Occipital lobe (tissue), 2 donors: ENCODE results near the gene SLC16A4. TPM values are rescaled to one million over a fixed set of nuclear protein-coding genes. Genes with fewer than 3 reads are reported as not detected.
A peak's percentile ranks its signal among the peaks of the same experiment; 100 is the strongest.

ENCODE experiments used
- DNase-seq: peaks from one replicate; lab custom pipeline; 2025; lab: John Stamatoyannopoulos, UW
- total RNA-seq: library from RNA; depleted of rRNA; stranded (reverse); fragments of >200 nt; gene quantifications from one replicate; pipeline ENCODE4 v1.2.3, GENCODE V29; 2014

Gene SLC16A4
- total RNA-seq, 1 donor from 2014 or later = 5.8 TPM

DNA sequence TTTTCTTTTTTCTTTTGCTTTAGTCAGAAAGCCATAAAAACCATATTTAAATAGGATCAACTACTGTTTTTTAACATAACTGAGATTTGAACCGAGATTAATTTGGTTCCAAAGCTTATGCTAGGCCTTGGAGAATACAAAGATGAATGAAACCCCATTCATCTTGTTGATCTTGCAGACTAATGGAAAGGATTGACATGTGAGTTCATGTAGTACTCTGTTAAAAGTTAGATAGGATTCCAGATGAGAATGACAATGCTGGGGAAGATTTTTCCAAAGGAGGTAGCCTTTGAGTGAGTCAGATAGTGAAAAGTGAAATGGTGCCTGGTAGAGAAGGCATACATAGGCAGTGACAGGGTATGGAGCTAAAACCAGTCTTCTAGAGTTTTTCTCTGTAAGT, 29.0 kb downstream of the SLC16A4 start:
- no peak for DNase-seq

DNA sequence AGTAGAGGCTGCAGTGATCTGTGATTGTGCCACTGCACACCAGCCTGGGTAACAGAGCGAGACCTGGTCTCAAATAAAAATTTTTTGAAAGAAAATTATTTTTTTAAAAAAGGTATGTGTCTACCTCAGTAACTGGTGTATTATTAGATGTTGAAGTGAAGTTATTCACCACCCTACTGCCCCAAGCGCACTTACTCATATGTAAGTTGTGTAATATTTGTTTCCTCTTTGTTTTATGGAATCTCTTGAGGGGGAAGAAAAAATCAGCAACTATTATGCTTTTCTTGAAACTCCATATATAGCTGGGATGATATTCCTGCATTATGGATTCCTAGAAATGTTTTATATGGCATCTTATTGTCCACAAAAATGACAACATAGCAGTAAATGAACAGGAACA, 30.4 kb downstream of the SLC16A4 start:
- DNase-seq = no peak

DNA sequence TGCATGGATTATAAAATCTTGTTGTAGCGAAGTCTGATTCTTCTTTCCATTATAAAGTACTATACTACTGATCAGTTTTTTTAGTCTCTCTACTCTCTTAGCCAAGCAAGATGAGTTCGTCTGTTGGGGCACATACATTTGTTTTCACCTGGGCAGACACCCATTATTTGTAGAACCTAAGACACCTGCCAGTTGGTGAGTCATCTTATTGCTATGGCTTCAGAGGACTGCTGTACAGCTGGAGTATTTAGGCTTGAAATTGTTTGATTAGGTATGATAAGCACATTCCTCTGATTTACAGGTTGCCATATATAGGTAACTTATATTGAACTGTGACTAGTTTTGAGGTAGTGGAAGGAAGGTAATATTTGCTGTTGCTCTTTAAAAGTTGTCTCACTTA, 34.4 kb downstream of the SLC16A4 start:
- no peak for DNase-seq

DNA sequence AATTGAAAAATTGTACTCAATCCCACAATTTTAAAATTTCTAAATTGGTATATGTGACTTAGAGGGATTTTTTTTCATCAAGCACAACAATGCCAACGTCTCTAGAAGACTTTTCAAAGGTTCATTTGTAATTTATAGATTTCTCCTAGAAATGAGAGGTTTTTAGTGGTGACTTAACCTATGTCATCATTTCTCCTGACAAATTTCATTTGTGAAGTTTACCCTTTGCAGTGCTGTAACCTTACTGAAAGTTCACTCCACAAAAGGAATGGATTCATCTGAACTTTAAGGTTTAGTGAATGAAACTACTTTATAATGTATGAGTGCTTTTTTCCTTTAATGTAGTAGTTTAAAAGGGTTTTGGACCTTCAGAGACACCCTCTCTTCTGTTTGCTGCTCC, 35.5 kb downstream of the SLC16A4 start:
- no peak for DNase-seq

DNA sequence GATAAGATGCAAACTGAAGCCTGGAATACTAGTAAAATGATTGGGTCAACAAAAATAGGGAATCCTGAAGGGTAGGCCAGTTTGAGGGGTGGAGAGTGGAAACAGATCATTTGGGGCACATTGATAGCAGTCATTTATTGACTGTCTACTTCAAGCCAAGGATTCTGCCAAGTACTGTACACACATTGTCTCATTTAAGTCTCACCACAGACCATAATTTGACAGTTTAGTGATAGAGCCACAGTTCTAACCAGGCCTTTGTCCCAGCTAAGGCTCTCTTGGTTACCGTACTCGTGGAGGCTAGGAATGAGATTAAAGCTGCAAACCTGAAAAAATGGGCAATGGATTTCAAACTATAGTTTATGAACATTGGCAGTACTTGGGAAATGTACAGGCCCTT, 40.5 kb downstream of the SLC16A4 start:
- no peak for DNase-seq

DNA sequence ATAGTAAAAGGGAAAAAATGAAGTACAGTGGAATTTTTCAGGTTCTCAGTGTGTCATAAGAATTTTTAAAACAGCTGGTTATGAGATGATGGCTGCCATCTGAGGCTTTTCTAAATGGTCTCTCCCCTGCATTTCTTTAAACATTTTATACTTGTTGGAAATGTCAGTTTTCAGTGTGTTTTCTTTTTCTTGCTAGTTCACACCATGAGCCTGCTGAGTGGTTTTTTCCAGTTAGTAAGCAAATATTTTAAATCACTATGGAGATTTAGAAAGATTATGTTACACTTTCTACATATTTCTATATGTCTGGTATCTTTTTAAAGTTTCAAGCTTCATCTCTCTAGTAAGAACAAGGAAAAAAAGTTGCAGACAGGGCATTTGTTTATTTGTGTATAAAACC, 42.1 kb downstream of the SLC16A4 start:
- DNase-seq = no peak

DNA sequence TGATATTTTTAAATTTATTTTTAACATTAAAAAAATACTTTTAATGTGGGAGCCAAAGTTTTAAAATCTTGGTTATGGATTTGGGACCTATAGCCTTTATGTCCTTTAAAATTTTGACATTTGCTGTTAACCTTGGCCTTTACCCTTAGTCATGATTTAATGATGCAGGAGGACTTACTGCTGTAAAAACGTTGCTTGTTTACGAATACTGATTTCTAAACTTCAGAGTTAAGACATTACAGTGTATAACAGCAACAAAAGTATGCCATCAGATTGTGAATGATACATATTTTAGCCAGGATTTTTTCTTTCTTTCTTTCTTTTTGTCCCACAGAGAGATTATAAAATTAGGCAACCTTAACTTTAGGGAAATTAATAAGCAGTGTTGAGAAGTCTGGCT, 42.8 kb downstream of the SLC16A4 start:
- DNase-seq = no peak

DNA sequence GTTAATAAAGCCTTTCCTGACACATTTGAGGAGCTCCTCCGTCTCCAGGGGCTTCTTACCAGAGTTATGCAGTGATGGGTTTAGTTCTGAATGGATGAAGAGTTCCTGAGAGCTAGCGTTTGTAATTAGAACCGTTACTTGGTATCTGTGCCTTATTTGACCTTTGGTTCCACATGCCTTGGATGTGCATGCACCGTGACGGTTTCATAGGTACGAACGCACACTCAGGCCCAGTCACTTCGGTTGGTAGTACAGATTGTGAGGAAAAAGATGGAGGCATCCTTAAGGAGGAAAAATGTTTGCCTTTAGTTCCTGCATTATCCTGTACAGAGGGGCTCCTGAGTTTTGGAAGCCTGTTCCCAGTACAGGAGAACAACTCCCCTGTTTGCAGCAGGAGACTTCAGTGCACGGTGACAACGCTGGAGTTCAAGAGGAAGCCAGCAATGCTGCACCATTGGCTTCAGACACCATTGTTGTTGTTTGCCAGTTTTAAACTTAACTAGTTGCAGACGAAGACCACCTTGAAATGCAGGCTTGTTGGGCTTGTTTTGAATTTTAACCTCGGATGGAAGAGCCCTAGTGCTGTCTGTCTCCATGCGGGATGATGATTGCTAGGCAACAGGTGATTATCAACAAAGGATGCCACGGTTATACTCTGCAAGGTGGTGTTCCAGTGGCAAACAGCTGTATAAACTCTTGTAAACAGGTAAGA, 43.5 kb downstream of the SLC16A4 start:
- DNase-seq = no peak

DNA sequence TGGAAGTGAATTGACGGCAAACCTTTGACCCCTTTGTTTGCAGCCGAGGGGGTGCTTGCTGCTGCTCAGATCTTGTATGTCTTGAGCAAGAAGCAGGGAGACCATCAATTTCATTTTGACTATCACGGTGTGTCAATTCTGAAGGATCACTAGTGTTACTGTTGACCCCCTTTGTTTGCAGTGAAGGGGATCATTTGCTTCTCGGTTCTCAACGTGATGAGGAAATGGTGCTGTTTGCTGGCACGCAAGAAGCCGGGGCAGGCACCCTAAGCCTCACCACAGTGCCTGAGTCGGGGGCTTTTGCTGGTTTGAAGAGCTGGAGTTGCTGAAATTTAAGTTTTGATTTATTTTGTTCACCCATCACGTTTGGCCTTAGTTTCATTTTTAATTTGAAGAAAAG, 44.1 kb downstream of the SLC16A4 start:
- DNase-seq = no peak

DNA sequence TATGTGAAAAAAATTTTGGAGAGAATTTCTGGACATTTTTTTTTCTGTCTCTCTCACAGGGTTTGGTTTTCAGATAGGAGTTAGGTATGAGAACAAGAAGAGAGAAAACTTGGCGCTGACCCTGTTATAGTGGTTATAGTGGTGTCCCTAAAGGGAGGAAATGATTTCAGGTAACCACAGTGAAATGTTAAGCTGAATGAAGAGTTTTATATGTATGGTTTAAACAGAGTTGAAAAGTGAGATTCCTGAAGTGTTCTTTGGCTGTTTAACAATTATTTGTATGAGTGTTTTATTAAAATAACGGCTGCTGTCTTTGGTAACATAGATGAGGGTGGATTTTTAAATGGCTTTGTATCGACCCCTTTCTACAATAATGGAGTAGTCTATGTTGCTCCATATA, 45.3 kb downstream of the SLC16A4 start:
- no peak for DNase-seq

DNA sequence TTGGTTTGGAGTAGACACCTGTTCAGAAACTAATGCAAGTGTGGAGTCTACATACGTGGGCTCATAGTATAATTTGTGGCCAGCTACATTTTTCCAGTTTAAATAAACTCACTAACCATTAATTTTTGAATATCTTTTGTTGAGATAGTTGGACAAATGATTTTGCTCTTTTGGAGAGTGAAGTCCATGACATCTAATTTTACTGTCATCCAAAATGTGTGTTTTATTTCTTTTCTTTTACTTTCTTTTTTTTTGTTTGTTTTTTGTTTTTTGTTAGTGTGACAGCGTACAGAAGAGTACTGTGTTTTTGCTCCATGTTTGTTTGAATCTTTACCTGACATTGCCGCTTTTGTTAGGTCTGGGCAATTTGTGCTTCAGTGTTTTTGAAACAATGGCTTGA, 46.7 kb downstream of the SLC16A4 start:
- DNase-seq = no peak

DNA sequence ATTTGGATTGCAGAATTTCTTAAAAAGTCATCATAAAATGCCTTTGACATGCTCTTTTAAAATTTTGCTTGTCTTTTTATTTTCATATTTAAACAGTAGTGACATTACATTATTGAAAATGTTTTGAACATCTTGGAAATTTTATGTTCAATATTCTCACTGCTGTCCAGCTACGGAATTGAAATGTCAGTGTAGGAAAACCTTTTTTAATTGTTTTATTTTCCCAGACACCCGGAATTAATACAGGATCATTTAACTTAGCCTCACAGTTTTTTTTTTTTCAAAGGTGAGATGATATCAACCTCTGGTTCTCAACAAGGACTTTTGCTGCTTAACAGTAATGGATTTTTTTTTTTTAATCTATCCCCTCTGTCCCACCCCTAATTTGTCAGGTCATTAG, 47.6 kb downstream of the SLC16A4 start:
- DNase-seq = no peak

DNA sequence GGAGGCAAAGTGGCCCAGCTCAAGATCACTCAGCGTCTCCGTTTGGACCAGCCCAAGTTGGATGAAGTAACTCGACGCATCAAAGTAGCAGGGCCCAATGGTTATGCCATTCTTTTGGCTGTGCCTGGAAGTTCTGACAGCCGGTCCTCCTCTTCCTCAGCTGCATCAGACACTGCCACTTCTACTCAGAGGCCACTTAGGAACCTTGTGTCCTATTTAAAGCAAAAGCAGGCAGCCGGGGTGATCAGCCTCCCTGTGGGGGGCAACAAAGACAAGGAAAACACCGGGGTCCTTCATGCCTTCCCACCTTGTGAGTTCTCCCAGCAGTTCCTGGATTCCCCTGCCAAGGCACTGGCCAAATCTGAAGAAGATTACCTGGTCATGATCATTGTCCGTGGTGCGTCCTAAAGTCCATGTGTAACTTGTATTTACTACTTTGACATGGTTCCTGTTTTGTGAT, 48.9 kb downstream of the SLC16A4 start:
- no peak for DNase-seq

DNA sequence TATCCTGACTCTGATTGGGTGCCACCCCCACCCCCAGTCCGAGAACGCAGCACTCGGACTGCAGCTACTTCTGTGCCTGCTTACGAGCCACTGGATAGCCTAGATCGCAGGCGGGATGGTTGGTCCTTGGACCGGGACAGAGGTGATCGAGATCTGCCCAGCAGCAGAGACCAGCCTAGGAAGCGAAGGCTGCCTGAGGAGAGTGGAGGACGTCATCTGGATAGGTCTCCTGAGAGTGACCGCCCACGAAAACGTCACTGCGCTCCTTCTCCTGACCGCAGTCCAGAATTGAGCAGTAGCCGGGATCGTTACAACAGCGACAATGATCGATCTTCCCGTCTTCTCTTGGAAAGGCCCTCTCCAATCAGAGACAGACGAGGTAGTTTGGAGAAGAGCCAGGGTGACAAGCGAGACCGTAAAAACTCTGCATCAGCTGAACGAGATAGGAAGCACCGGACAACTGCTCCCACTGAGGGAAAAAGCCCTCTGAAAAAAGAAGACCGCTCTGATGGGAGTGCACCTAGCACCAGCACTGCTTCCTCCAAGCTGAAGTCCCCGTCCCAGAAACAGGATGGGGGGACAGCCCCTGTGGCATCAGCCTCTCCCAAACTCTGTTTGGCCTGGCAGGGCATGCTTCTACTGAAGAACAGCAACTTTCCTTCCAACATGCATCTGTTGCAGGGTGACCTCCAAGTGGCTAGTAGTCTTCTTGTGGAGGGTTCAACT, 49.5 kb downstream of the SLC16A4 start:
- no peak for DNase-seq

DNA sequence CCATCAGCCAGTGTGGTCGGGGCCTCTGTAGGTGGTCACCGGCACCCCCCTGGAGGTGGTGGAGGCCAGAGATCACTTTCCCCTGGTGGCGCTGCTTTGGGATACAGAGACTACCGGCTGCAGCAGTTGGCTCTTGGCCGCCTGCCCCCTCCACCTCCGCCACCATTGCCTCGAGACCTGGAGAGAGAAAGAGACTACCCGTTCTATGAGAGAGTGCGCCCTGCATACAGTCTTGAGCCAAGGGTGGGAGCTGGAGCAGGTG, 50.7 kb downstream of the SLC16A4 start:
- DNase-seq = no peak

DNA sequence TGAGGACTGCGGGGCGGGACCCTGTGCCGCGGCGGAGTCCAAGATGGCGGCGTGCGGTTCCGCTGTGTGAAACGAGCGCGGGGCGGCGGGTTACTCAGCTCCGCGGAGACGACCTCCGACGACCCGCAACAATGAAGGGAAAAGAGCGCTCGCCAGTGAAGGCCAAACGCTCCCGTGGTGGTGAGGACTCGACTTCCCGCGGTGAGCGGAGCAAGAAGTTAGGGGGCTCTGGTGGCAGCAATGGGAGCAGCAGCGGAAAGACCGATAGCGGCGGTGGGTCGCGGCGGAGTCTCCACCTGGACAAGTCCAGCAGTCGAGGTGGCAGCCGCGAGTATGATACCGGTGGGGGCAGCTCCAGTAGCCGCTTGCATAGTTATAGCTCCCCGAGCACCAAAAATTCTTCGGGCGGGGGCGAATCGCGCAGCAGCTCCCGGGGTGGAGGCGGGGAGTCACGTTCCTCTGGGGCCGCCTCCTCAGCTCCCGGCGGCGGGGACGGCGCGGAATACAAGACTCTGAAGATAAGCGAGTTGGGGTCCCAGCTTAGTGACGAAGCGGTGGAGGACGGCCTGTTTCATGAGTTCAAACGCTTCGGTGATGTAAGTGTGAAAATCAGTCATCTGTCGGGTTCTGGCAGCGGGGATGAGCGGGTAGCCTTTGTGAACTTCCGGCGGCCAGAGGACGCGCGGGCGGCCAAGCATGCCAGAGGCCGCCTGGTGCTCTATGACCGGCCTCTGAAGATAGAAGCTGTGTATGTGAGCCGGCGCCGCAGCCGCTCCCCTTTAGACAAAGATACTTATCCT, 51.2 kb downstream of the SLC16A4 start:
- no peak for DNase-seq

DNA sequence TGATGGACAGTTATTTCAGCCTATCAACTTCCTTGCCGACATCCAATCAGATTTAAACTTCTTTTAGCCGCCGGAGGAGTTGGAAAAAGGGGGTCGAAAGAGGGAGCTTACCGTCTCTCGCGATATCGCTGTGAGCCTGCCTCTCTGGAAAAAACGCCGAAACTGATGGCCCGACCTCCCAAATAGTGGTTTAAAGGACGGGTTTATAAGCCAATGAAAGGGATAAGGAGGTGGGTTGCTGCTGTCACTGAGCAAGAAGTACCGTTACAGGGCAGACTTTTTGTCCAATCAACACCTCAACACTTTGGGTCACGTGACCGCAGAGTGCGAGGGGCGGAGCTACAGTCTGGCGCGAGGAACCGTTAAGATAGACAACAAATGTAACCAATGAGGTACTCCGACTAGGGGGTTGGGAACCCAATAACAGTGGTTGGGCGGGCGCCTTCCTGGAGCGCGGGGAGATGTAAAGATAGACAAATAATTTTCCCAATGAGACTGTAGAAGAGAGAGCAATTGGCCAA, 51.9 kb downstream of the SLC16A4 start, which contains the start of gene RBM15:
TSS of gene RBM15 (plus strand) at position 492 of the 521 bp plus-strand sequence. CDS start at position 521, 29 bp downstream.
- peak; percentile 100 for DNase-seq

DNA sequence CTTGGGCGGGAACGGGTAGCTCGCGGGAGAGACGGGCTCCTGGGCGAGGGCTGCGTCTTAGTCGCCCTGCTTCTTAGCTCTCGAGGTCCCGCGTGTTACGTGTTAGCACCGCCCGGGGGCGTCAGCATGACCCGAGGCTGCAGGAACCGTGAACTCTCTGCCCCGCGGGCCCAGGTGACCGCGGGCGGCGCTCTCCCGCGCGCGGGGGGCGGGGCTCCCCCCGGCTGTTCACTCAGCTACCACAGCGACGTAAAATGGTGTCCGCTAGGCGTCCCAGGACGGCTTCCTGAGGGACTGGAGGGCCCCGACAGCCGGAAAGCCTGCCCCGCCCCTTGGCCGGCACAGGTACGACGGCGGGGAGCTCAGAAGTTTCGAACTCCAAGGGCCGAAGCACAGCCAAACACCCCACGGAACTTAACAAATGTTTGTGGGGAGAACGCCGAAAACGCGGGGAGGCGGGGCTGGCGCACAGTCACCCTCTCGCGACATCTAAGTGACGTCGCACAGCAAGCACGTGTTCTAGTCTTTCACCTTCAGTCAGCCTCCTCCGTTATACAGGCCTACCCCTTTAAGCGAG, 52.4 kb downstream of the SLC16A4 start:
- peak; percentile 100 for DNase-seq

DNA sequence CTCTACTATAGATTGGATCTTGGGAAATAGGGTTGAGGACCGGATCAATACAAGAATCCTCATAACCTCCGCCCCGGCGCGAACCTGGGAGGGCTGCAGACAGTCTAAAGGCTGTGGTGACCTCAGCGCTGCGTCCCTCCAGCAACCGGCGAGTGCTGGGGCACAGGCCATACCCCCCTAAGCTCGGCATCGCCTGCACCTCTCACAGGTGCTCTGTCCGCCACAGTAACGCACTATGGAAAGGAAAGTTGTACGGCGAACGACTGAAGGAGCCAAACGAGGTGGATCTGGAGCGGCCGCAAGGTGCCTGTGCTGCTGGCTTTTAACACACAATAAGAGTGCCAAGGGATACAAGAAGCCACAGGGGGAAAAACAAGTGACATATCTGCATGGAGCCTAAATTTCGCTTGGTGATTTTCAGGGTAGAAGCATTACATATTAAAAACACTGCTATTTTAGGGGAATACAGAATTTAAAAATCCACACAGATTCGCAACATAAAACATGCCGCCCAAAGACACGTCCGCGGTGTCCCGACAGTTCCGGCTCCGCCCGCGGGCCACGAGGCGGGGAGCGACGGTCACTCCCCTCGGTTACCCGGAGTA, 53.0 kb downstream of the SLC16A4 start:
- DNase-seq = no peak

DNA sequence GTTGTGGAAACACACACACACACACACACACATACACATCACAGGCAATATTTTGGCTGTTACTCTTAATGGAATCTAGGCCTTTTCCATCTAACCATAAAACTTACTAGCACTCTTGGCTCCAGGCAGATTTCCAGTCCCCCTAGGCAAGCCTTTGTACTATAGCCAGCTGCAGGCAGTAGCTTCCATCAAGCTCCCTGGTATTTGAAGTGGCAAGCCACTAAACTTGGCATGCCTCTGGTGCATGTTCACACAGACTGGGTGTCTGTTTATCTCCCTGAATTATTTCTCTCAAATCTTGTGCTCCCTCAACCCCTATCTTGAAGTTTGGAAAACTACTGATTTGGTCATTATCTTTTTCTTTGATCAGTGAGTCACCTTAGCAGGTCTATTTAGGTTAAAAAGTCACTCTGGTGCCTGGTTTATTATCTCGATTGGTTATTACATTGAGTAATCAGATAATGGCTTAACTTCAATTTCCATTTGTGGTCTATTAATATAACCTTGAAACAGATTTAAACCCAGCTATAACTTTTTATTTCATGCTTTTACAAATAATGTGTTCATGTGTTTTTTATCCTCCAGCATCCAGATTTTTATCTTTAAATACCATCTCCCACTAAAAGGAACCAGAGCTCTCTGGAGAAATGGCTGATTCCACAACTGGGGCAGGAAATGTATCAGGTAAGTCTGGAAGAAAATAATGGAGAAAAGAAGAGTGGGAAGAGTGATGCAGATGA, 54.4 kb downstream of the SLC16A4 start:
- no peak for DNase-seq

DNA sequence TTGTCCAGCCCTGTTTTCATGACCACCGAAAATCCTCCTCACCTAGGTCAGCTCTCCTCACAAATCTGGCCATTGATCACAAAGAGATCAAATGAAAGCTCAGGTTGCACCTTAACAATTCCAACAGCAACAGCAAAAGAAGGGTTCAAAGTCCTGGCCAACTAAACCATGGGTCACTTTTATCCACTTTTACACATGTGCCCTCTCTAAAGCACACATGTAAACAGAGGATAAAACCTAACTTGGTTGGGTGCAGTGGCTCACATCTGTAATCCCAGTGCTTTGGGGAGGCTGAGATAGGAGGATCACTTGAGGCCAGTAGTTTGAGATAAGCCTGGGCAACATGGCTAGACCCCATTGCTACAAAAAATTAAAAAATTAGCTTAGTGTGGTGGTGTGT, 55.6 kb downstream of the SLC16A4 start:
- no peak for DNase-seq
